NCI-H82 treated with DMSO at 0.1 percent for 48 hours (cell line): Measurements from ENCODE around the gene UGT1A8.
A peak's percentile ranks its signal among the peaks of the same experiment; 100 is the strongest.

Experiments used
- DNase-seq: peaks from one replicate; lab custom pipeline; 2025; ENCODE audit not compliant: unreplicated experiment; lab: John Stamatoyannopoulos, UW

The UGT1A8 gene

GRCh38 chr2:233814056-233814835 is 196.8 kb downstream of the UGT1A8 start:
- peak; percentile 29 for DNase-seq

- DNase-seq, result no peak
Measured at GRCh38 chr2:233815861-233816260, 198.4 kb downstream of the UGT1A8 start.

DNA sequence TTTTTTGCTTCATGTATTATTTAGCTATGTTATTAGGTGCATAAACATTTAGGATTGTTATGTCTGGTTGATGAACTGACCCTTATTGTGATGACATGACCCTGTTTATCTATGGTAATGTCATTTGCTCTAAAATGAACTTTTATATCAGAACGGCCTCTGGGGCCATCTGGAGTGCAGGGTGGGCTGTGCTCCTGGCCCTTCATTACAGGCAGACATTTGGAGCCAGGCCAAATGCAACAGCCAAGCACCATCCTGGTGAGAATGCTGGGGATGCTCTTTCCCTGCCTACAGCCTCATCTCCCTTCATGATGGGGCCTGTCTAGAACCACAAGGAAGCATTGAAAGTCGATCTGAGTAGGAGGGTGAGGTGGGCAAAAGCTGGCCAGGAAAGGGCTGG is 198.9 kb downstream of the UGT1A8 start:
- peak; percentile 13 for DNase-seq

DNA sequence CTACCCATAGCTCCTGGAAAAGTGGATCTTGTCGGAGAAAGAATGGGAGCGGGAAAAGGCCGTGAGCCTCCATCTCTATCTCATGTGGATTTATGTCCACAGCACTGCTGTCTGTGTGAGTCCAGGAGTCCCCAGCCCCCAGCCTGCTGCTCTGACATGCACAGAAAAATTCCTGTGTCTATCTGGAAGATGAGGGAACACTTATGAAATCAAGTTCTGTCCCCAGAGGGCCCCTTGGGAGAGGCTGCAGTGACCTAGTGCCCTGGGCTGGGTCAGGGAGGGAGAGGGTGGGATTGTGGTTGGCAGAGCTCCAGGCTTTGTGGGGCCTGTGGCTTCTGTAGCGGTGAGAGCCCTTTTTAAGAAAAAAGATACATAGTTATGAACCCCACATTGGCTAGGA is 199.3 kb downstream of the UGT1A8 start:
- DNase-seq, result no peak

DNA sequence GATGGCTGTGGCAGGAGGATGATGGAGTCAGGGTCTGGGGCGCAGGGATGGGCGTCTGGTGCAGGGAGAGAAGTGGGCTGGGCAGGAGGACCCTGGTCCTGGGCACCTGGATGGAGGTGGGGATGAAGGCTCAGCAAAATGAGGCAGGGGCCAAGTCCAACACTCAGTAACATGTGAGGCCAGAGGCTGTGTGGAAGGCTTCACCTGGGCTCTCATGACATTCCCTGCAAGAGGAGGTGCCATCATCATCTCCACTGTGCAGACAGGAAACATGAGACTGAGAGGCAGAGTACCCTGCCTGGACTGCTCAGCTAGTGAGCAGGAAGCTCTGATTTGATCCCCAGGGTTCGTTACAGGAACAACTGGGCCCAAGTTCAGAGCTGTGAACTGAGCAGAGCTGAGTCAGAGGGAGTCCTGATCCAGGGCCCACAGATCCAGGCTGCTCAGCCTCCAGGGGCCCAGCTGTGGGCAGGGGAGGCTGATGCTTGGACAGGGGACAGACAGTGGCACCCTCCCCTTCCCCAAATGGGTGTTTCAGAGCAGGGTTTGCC is 200.0 kb downstream of the UGT1A8 start:
- DNase-seq, result no peak

GRCh38 chr2:233817995-233818638 is 200.7 kb downstream of the UGT1A8 start:
- DNase-seq, result no peak

DNA sequence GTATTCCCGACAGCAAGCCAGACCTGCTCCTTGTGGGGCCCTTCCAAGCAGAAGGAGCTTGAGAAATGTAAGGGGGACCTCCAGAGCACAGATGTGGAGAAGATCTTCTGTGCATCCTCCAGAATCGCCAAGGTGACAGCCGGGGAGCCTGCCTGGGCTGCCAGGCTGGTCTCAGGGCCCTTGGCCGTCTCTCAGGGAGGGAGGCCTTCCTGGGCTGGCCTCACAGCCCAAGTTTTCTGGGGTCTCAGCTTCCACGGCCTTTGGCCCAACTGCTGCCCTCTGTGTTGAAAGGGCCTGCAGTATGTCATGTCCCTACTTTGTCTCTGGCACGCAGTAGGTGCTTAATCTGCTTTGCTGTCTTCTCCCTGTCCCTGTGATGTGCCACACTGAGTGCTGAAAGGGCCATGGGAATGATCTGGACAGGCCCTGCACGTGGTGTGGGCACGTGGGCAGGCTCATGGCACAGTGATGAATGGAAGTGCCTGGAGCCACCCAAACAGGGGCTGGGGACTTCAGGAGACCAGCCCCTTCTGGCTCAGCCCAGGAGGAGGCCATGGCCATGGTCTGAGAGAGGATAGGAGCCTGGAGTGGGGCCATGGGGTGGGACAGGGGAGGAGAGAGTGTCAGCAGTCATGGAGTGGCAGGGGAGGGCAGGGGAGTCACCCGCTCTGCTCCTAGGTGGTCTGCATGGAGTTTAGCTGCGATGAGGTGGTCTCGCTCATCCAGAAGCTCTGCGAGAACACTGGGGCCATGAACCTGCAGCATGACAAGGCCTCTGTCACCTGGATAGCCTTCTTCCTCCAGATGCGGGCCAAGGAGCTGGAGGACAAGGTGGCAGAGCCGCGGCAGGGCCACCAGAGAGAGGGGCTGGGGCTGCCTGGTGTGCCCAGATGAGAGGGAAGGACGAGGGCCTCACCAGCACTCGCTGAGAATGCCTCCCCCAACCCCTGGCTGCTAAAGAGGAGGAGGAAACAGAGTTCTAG is 201.5 kb downstream of the UGT1A8 start:
- DNase-seq, result no peak

DNA sequence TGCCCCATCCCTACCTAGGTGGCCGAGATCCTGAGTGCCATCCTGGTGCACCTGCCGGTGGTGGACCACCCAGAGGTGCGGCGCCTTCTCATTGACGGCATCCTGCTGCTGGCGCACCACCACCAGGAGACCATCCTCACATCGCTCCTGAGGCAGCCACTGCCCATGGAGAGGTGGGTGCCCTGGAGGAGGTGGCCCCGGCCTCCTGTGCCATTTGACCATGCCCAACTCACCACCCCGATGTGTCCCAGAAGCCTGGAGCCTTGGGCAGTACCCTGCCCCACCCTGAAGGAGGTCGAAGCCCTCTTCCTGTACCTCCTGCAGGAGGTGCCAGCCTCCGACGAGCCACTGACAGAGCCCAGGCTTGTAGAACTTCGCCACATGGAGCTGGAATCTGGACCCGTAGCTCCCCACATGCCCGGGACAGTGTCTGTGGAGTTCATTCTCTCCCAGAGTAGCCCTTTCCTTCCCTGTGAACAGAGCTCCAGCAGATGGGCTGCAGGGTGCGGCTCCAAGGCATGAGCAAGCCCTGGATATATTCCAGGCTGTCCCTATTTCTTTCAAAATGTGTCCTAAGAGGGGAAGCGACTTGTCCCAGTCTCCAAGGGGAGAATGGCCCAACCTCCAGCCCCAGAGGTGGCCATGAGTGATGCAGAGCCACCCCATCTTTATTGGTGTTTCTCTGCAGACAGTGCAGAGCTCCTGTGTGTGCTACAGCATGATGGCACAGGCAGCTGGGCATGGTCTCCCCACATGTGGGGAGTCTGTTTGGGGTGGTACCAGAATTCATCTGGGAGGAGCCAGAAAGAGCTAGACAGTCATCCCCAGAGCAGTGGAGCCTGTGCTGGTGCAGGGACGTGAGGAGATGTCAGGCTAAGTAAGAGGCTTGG is 202.7 kb downstream of the UGT1A8 start:
- no peak for DNase-seq

DNA sequence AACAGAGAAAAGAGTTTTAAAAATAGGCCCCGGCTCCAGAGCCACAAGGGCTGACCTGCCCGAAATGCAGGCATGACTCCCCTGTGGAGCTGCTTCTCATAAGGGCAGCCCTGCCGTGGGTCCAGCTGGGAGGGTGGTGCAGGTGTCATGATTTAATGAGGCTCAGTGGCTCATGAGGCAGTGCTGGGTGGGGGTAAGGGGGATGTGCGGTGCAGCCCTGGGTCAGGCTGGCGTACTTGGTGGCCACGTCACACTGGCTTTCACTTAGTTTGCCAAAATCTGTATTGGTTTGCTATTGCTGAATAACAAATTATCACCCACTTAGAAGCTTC is 203.3 kb downstream of the UGT1A8 start:
- no peak for DNase-seq

GRCh38 chr2:233821196-233821595 is 203.8 kb downstream of the UGT1A8 start:
- DNase-seq, result no peak

- no peak for DNase-seq
Measured at GRCh38 chr2:233821709-233822100, 204.3 kb downstream of the UGT1A8 start.

GRCh38 chr2:233822101-233822771 is 204.8 kb downstream of the UGT1A8 start:
- DNase-seq, result no peak
